CD14-positive monocyte (primary cell): ENCODE data around the gene TAS2R13. TPM values are rescaled to one million over a fixed set of nuclear protein-coding genes. Genes with fewer than 3 reads are reported as not detected.

Experiments
- DNase-seq, 3 donors: peaks; one replicate each; pipeline ENCODE4 v3.0.0-alpha.2; 2011 to 2022
- H2AFZ ChIP-seq: 2 replicates; pipeline ENCODE4 v1.6.0; 2012; ENCODE audit warnings: mild to moderate bottlenecking, low read depth, low read length, inconsistent platforms; ENCODE audit not compliant: insufficient read depth, poor library complexity, severe bottlenecking
- H3K27ac ChIP-seq, 2 donors: 1 replicate in 1 of 2; 2 replicates in 1 of 2; pipeline ENCODE4 v1.5.1; 2012 to 2013; ENCODE audit warnings: low read length in 2 of 2, control low read depth in 1 of 2, inconsistent platforms in 1 of 2, low read depth in 1 of 2, mild to moderate bottlenecking in 1 of 2
- H3K27me3 ChIP-seq, 2 donors: one replicate each; pipeline versions ENCODE4 v1.6.0 to v1.6.1; 2011 to 2013; ENCODE audit warnings: low read length in 2 of 2; ENCODE audit not compliant: control insufficient read depth in 2 of 2, insufficient read depth in 2 of 2
- H3K36me3 ChIP-seq, 2 donors: replicated peaks in 1 of 2; 1 replicate in 1 of 2; 2 replicates in 1 of 2; pipeline versions ENCODE4 v1.5.1 to v1.6.1; 2012 to 2013; ENCODE audit warnings: low read length in 2 of 2, control low read depth in 1 of 2, inconsistent platforms in 1 of 2, mild to moderate bottlenecking in 1 of 2; ENCODE audit not compliant: insufficient read depth in 2 of 2, control insufficient read depth in 1 of 2
- H3K4me1 ChIP-seq, 2 donors: 1 replicate in 1 of 2; 2 replicates in 1 of 2; pipeline versions ENCODE4 v1.5.1 to v1.6.1; 2012 to 2013; ENCODE audit warnings: low read length in 2 of 2, control low read depth in 1 of 2, inconsistent platforms in 1 of 2, mild to moderate bottlenecking in 1 of 2, moderate library complexity in 1 of 2; ENCODE audit not compliant: insufficient read depth in 2 of 2, control insufficient read depth in 1 of 2
- H3K4me2 ChIP-seq: replicated peaks from 2 replicates; pipeline ENCODE3; 2012; ENCODE audit warnings: low read length, moderate library complexity, mild to moderate bottlenecking; ENCODE audit not compliant: poor library complexity, severe bottlenecking; ENCODE audit errors: extremely low read depth
- H3K4me3 ChIP-seq, 3 experiments: fragments of 200-600 bp in 1 of 3; sonication (generic) in 1 of 3; replicated peaks in 1 of 3; 1 replicate in 2 of 3; 2 replicates in 1 of 3; pipeline ENCODE4 v1.5.1; 2011 to 2013; ENCODE audit warnings: low read length in 3 of 3, mild to moderate bottlenecking in 3 of 3, control low read depth in 2 of 3, low read depth in 2 of 3, inconsistent platforms in 1 of 3, moderate library complexity in 1 of 3
- H3K79me2 ChIP-seq: 2 replicates; pipeline ENCODE4 v1.6.0; 2012; ENCODE audit warnings: mild to moderate bottlenecking, control low read depth, inconsistent platforms, low read length, moderate library complexity; ENCODE audit not compliant: insufficient read depth
- H3K9ac ChIP-seq: 2 replicates; pipeline ENCODE4 v1.6.0; 2017; ENCODE audit warnings: low read length, mild to moderate bottlenecking; ENCODE audit not compliant: insufficient read depth, poor library complexity, severe bottlenecking
- H3K9me3 ChIP-seq, 2 donors: replicated peaks in 1 of 2; 1 replicate in 1 of 2; 2 replicates in 1 of 2; pipeline versions ENCODE4 v1.5.1 to v1.6.1; 2012 to 2013; ENCODE audit warnings: low read length in 2 of 2, control low read depth in 1 of 2; ENCODE audit not compliant: control insufficient read depth in 1 of 2, insufficient read depth in 1 of 2
- H4K20me1 ChIP-seq: 2 replicates; pipeline ENCODE4 v1.6.0; 2012; ENCODE audit warnings: mild to moderate bottlenecking, low read length, control low read depth, moderate library complexity; ENCODE audit not compliant: insufficient read depth
- H3K27ac Mint-ChIP-seq, 7 donors: one replicate each; pipeline ENCODE4 v1.8.0; 2020; ENCODE audit warnings: mild to moderate bottlenecking in 7 of 7, mixed read lengths in 7 of 7, moderate library complexity in 6 of 7, inconsistent platforms in 2 of 7
- H3K27me3 Mint-ChIP-seq, 3 donors: one replicate each; pipeline ENCODE4 v1.8.0; 2021 to 2022; ENCODE audit warnings: low read depth in 3 of 3, mild to moderate bottlenecking in 3 of 3, mixed read lengths in 3 of 3, moderate library complexity in 3 of 3, inconsistent platforms in 1 of 3
- H3K36me3 Mint-ChIP-seq, 2 donors: one replicate each; pipeline ENCODE4 v1.8.0; 2020; ENCODE audit warnings: mixed read lengths in 2 of 2, inconsistent platforms in 1 of 2, mild to moderate bottlenecking in 1 of 2
- H3K4me1 Mint-ChIP-seq: one replicate; pipeline ENCODE4 v1.8.0; 2020; ENCODE audit warnings: mild to moderate bottlenecking, mixed read lengths
- H3K4me3 Mint-ChIP-seq, 2 donors: one replicate each; pipeline ENCODE4 v1.8.0; 2020; ENCODE audit warnings: mild to moderate bottlenecking in 2 of 2, mixed read lengths in 2 of 2, moderate library complexity in 1 of 2
- H3K9me3 Mint-ChIP-seq, 7 donors: one replicate each; pipeline ENCODE4 v1.8.0; 2020 to 2022; ENCODE audit warnings: mixed read lengths in 7 of 7, mild to moderate bottlenecking in 6 of 7, moderate library complexity in 6 of 7, inconsistent platforms in 2 of 7
- WGBS: methylation state at CpG from one replicate; pipeline ENCODE4 v1.1.5; 2013; ENCODE audit warnings: missing lambda C conversion rate; ENCODE audit not compliant: insufficient coverage; 5-methylcytosine and 5-hydroxymethylcytosine counted together
- intact Hi-C, 2 donors: fragments of 100-400 bp; cut with micrococcal nuclease; formaldehyde crosslinking; loops; one replicate each; pipeline versions ENCODE4 v1.15.0 to v1.15.1; 2023
- polyA plus RNA-seq, 3 donors: library from polyadenylated mRNA; depleted of rRNA in 1 of 3; unstranded in 2 of 3; stranded (reverse) in 1 of 3; fragments of 300-500 nt in 2 of 3; fragments of >200 nt in 1 of 3; fragmentation: Illumina TruSeq in 2 of 3; gene quantifications; 1 replicate in 2 of 3; 2 replicates in 1 of 3; pipeline ENCODE4 v1.2.3, GENCODE V29; 2012 to 2021
- TF ChIP-seq, protein P1 (sequence below): fragments of 200-600 bp; IDR thresholded peaks from one replicate; pipeline ENCODE4 v1.8.0; 2022; ENCODE audit warnings: antibody characterized with exemption, mild to moderate bottlenecking

The TAS2R13 gene
- polyA plus RNA-seq, 3 donors = not detected

DNA sequence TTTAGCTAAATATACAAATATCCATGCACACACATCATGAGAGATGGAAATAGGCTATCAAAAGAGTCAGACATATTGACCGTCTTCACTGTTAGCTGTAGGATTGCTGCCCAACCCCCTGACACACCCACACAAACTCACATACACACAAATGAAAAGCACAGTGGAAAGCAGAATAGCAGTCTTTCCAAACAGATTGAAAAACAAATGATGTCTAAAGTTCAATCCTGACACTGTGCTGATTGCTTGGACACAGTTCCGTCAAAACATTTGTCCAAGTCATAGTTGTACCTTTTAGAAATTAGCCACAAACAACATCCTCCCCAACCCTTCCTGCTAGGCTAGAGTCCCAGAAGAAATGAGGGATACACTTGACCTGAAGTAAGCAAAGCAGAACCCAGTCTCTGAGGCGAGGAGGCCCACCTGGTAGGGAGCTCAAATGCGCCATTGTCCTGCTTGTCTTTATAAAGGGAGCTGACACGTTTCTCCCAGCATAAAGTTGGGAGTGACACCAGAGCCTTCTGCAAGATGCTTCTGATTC is 19.5 kb upstream of the TAS2R13 start, which contains the start of gene PRH2:
Gene PRH2 (plus strand): TSS at position 491 of the 541 bp plus-strand sequence. CDS start 38 bp downstream, at position 529.
- no peaks in the 10 kb centered on the region for H3K4me1 ChIP-seq
- H3K27ac Mint-ChIP-seq = no peak within 1 kb of the TSS
- no peaks in the 10 kb centered on the region for H3K27me3 ChIP-seq
- H4K20me1 ChIP-seq = no peaks in the 10 kb centered on the region
- H3K27ac ChIP-seq = no peak within 1 kb of the TSS
- intact Hi-C loops = no loop called here
- H3K79me2 ChIP-seq = no peaks in the 10 kb centered on the region
- no peak within 1 kb of the TSS for H3K4me3 Mint-ChIP-seq
- no peak within 1 kb of the TSS for H3K4me2 ChIP-seq
- peaks cover 5 to 19% (median 8%) of the 10 kb centered on the region in 7 donors for H3K9me3 Mint-ChIP-seq
- no peak for DNase-seq
- TF ChIP-seq, protein P1, sequence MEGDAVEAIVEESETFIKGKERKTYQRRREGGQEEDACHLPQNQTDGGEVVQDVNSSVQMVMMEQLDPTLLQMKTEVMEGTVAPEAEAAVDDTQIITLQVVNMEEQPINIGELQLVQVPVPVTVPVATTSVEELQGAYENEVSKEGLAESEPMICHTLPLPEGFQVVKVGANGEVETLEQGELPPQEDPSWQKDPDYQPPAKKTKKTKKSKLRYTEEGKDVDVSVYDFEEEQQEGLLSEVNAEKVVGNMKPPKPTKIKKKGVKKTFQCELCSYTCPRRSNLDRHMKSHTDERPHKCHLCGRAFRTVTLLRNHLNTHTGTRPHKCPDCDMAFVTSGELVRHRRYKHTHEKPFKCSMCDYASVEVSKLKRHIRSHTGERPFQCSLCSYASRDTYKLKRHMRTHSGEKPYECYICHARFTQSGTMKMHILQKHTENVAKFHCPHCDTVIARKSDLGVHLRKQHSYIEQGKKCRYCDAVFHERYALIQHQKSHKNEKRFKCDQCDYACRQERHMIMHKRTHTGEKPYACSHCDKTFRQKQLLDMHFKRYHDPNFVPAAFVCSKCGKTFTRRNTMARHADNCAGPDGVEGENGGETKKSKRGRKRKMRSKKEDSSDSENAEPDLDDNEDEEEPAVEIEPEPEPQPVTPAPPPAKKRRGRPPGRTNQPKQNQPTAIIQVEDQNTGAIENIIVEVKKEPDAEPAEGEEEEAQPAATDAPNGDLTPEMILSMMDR = no peak
- H3K36me3 ChIP-seq = no peaks in the 10 kb centered on the region
- H3K9me3 ChIP-seq = peaks cover 0 to 2% of the 10 kb centered on the region in 2 donors
- H3K4me3 ChIP-seq = no peak within 1 kb of the TSS
- H2AFZ ChIP-seq = no peak within 1 kb of the TSS
- 96% methylated on average over 4 of the region's 5 CpGs for WGBS
- no peak within 1 kb of the TSS for H3K9ac ChIP-seq
- no peaks in the 10 kb centered on the region for H3K4me1 Mint-ChIP-seq
- no peaks in the 10 kb centered on the region for H3K27me3 Mint-ChIP-seq
- H3K36me3 Mint-ChIP-seq = no peaks in the 10 kb centered on the region

DNA sequence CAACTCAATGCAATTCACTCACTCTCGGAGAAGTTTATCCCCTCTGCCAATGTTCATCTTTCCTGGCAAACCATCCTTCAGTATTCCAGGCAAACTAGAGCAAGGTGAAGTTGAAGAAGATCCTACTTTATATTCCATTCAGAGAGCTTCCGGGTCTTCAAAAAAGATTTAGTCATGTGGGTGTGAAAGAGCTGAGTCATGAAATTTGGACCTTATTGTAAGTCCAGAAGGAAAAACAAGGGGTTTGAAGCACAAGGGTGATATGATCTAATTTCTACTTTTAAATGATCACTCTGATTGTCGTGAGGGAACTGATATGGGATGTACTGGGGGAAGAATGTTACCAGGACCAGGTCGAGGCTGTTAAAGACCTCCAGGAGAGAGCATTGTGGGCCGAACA is 16.9 kb upstream of the TAS2R13 start:
- 95% methylated on average over 3 of the region's 5 CpGs for WGBS
- no peak for DNase-seq
- no peaks in the 10 kb centered on the region for H3K36me3 Mint-ChIP-seq
- H3K27me3 Mint-ChIP-seq = peaks cover 0 to 3% (median 0%) of the 10 kb centered on the region in 3 donors
- no peaks in the 10 kb centered on the region for H3K4me1 Mint-ChIP-seq
- H3K9ac ChIP-seq = no peak overlapping the region
- TF ChIP-seq, protein P1 = no peak
- H2AFZ ChIP-seq = no peak overlapping the region
- no peak overlapping the region for H3K4me3 ChIP-seq
- no peaks in the 10 kb centered on the region for H3K27me3 ChIP-seq
- H3K4me1 ChIP-seq = no peaks in the 10 kb centered on the region
- no peak overlapping the region for H3K4me2 ChIP-seq
- H3K4me3 Mint-ChIP-seq = no peak overlapping the region
- intact Hi-C loops = no loop called here
- H3K9me3 ChIP-seq = peaks cover 0 to 2% of the 10 kb centered on the region in 2 donors
- peaks cover 5 to 21% (median 9%) of the 10 kb centered on the region in 7 donors for H3K9me3 Mint-ChIP-seq
- H3K79me2 ChIP-seq = no peaks in the 10 kb centered on the region
- no peaks in the 10 kb centered on the region for H4K20me1 ChIP-seq
- H3K36me3 ChIP-seq = no peaks in the 10 kb centered on the region
- H3K27ac Mint-ChIP-seq = no peak overlapping the region
- H3K27ac ChIP-seq = no peak overlapping the region
